ENCODE results near the gene C12orf56.

DNA sequence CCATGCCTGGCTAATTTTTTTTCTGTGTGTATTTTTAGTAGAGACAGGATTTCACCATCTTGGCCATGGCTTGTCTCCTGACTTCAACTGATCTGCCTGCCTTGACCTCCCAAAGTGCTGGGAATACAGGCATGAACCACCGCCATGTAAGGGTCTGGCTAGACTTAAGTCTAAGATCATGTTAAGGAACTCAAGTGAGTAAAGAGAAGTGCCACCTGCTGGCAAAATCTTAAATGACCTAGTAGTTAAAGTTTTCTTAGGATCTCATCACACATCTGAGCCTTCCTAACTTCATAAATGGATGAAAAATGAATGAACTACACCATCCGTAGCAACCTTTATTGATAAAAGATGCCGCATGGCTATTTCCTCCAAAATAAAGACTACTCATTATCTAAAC is 1.7 kb upstream of the C12orf56 start:
- no peak for TF ChIP-seq POLR2A (IDR thresholded peaks at IDR 0.05)
- TF ChIP-seq, protein P1, sequence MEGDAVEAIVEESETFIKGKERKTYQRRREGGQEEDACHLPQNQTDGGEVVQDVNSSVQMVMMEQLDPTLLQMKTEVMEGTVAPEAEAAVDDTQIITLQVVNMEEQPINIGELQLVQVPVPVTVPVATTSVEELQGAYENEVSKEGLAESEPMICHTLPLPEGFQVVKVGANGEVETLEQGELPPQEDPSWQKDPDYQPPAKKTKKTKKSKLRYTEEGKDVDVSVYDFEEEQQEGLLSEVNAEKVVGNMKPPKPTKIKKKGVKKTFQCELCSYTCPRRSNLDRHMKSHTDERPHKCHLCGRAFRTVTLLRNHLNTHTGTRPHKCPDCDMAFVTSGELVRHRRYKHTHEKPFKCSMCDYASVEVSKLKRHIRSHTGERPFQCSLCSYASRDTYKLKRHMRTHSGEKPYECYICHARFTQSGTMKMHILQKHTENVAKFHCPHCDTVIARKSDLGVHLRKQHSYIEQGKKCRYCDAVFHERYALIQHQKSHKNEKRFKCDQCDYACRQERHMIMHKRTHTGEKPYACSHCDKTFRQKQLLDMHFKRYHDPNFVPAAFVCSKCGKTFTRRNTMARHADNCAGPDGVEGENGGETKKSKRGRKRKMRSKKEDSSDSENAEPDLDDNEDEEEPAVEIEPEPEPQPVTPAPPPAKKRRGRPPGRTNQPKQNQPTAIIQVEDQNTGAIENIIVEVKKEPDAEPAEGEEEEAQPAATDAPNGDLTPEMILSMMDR (IDR thresholded peaks at IDR 0.05) = peak in 1 of 3 experiments; percentile 9
